ENCODE measurements around the gene KIAA1671. TPM values are rescaled to one million over a fixed set of nuclear protein-coding genes. Genes with fewer than 3 reads are reported as not detected.

The KIAA1671 gene
- polyA plus RNA-seq, 1 donor from 2014 or later, result 3.0 TPM

DNA sequence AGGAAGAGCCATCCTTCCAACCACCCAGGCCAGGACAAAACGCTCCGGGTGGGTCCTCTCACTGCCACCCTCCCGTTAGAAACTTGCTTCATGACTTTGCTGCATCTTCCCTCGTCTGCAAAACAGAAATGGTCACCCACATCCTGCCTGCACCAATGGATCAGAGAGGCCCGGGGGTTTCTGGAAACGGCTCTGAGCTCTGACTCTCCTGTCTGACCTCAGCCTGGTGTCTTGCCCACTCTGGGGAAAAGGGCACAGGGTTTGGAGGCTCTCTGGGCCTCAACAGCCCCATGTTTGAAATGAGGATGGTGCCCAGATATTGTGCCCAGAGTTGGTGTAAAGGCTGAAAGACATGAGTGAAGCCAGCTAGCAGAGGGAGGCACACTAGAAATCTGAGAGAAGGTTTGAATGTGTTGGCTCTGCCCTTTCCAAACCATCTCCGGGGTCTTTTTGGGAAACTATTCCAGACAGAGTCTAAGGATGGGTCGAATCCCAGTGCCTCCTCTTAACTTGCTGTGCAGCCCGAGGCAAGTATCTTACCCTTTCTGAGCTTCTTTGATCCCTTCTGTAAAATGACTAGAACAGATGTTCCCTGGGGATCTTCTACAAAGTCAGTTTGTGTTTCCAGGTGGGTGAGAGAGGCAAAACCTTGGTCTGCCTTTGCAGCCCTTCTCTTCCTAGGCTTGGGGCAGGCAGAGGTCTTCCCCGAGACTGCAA is 249.2 kb downstream of the KIAA1671 start:
- H3K4me3 ChIP-seq (ENCODE audit: low read length), result no peak overlapping the region
- no peak overlapping the region for H3K27ac ChIP-seq (ENCODE audit: low read length)
- H3K9me2 ChIP-seq (ENCODE audit: insufficient read depth, low read length), result no peaks in the 10 kb centered on the region
- H4K20me1 ChIP-seq (ENCODE audit: insufficient read depth), result no peaks in the 10 kb centered on the region
- no peaks in the 10 kb centered on the region for H3K9me3 ChIP-seq (ENCODE audit: low read length)
- H3F3A ChIP-seq (ENCODE audit: insufficient read depth, low read length, poor library complexity, severe bottlenecking), result no peaks in the 10 kb centered on the region
- H2AFZ ChIP-seq (ENCODE audit: low read depth, low read length), result no peak overlapping the region
- H3K79me2 ChIP-seq (replicated peaks; ENCODE audit: insufficient read depth, low read length), result no peaks in the 10 kb centered on the region
- H3K36me3 ChIP-seq (ENCODE audit: insufficient read depth, low read length), result no peaks in the 10 kb centered on the region
- H3K4me2 ChIP-seq (ENCODE audit: low read length), result no peak overlapping the region
- H3K27me3 ChIP-seq (ENCODE audit: insufficient read depth, low read depth, low read length), result no peaks in the 10 kb centered on the region
- no peak overlapping the region for H3K9ac ChIP-seq (ENCODE audit: low read length)
- TF ChIP-seq TAF1 (IDR thresholded peaks at IDR 0.05; ENCODE audit: low read depth) (no peak), EZH2 (IDR thresholded peaks at IDR 0.05; ENCODE audit: borderline replicate concordance, insufficient read depth, low read length, poor library complexity, severe bottlenecking) (no peak), EP300 (conservative IDR thresholded peaks at IDR 0.05; ENCODE audit: poor library complexity, severe bottlenecking) (no peak), MXI1 (conservative IDR thresholded peaks at IDR 0.05; ENCODE audit: poor library complexity, severe bottlenecking) (no peak)

DNA sequence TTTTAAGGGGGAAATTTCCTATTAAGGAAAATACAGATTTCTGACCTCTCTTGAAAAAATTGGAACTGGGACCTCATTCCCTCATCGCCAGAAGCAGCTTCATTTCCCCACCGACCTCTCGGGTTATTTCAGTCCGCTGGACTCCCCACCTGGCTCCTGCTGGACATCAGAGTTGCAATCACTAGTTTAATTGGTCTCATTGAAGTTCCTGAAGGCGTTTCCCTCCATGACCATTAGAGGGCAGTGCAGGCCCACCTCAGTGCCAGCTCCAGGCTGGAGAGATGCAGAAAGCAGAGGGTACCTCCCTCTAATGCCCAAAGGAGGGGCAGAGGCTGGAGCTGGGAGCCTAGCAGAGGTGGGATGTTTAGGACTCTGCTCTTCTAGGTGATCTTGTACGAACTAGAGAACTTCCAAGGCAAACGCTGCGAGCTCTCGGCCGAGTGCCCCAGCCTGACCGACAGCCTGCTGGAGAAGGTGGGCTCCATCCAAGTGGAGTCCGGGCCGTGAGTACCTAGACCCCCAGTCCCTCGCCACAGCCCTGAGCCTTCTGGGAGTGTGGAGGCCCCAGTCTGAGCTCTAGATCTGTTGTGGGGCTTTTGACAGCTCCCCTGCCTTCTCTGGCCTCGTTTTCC is 249.9 kb downstream of the KIAA1671 start:
- TF ChIP-seq, protein P1, sequence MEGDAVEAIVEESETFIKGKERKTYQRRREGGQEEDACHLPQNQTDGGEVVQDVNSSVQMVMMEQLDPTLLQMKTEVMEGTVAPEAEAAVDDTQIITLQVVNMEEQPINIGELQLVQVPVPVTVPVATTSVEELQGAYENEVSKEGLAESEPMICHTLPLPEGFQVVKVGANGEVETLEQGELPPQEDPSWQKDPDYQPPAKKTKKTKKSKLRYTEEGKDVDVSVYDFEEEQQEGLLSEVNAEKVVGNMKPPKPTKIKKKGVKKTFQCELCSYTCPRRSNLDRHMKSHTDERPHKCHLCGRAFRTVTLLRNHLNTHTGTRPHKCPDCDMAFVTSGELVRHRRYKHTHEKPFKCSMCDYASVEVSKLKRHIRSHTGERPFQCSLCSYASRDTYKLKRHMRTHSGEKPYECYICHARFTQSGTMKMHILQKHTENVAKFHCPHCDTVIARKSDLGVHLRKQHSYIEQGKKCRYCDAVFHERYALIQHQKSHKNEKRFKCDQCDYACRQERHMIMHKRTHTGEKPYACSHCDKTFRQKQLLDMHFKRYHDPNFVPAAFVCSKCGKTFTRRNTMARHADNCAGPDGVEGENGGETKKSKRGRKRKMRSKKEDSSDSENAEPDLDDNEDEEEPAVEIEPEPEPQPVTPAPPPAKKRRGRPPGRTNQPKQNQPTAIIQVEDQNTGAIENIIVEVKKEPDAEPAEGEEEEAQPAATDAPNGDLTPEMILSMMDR (IDR thresholded peaks at IDR 0.05; ENCODE audit: poor library complexity, severe bottlenecking), result peak; percentile 92
- TF ChIP-seq TAF1 (IDR thresholded peaks at IDR 0.05; ENCODE audit: low read depth) (no peak), EP300 (conservative IDR thresholded peaks at IDR 0.05; ENCODE audit: poor library complexity, severe bottlenecking) (no peak), SMC3 (conservative IDR thresholded peaks at IDR 0.05; ENCODE audit: poor library complexity) (peak; percentile 82), EZH2 (IDR thresholded peaks at IDR 0.05; ENCODE audit: borderline replicate concordance, insufficient read depth, low read length, poor library complexity, severe bottlenecking) (no peak), RAD21 (conservative IDR thresholded peaks at IDR 0.05) (peak; percentile 86), POLR2AphosphoS5 (IDR thresholded peaks at IDR 0.05) (no peak), MXI1 (conservative IDR thresholded peaks at IDR 0.05; ENCODE audit: poor library complexity, severe bottlenecking) (peak; percentile 20)
- TF ChIP-seq, protein P2, sequence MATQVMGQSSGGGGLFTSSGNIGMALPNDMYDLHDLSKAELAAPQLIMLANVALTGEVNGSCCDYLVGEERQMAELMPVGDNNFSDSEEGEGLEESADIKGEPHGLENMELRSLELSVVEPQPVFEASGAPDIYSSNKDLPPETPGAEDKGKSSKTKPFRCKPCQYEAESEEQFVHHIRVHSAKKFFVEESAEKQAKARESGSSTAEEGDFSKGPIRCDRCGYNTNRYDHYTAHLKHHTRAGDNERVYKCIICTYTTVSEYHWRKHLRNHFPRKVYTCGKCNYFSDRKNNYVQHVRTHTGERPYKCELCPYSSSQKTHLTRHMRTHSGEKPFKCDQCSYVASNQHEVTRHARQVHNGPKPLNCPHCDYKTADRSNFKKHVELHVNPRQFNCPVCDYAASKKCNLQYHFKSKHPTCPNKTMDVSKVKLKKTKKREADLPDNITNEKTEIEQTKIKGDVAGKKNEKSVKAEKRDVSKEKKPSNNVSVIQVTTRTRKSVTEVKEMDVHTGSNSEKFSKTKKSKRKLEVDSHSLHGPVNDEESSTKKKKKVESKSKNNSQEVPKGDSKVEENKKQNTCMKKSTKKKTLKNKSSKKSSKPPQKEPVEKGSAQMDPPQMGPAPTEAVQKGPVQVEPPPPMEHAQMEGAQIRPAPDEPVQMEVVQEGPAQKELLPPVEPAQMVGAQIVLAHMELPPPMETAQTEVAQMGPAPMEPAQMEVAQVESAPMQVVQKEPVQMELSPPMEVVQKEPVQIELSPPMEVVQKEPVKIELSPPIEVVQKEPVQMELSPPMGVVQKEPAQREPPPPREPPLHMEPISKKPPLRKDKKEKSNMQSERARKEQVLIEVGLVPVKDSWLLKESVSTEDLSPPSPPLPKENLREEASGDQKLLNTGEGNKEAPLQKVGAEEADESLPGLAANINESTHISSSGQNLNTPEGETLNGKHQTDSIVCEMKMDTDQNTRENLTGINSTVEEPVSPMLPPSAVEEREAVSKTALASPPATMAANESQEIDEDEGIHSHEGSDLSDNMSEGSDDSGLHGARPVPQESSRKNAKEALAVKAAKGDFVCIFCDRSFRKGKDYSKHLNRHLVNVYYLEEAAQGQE (IDR thresholded peaks at IDR 0.05; ENCODE audit: borderline replicate concordance), result no peak
- H3K27ac ChIP-seq (ENCODE audit: low read length), result no peak overlapping the region
- no peaks in the 10 kb centered on the region for H3K79me2 ChIP-seq (replicated peaks; ENCODE audit: insufficient read depth, low read length)
- H2AFZ ChIP-seq (ENCODE audit: low read depth, low read length), result no peak overlapping the region
- H3K36me3 ChIP-seq (ENCODE audit: insufficient read depth, low read length), result no peaks in the 10 kb centered on the region
- H3F3A ChIP-seq (ENCODE audit: insufficient read depth, low read length, poor library complexity, severe bottlenecking), result no peaks in the 10 kb centered on the region
- no peaks in the 10 kb centered on the region for H3K9me3 ChIP-seq (ENCODE audit: low read length)
- no peak overlapping the region for H3K9ac ChIP-seq (ENCODE audit: low read length)
- H3K9me2 ChIP-seq (ENCODE audit: insufficient read depth, low read length), result no peaks in the 10 kb centered on the region
- H4K20me1 ChIP-seq (ENCODE audit: insufficient read depth), result no peaks in the 10 kb centered on the region
- no peak overlapping the region for H3K4me2 ChIP-seq (ENCODE audit: low read length)
- H3K4me3 ChIP-seq (ENCODE audit: low read length), result no peak overlapping the region
- H3K27me3 ChIP-seq (ENCODE audit: insufficient read depth, low read depth, low read length), result no peaks in the 10 kb centered on the region
